Breast epithelium (tissue), 3 donors: Measurements from ENCODE around the gene IQCB1.

Experiments used
- POLR2A ChIP-seq: fragments of 450-650 bp; IDR thresholded peaks from one replicate; pipeline ENCODE4 v1.6.1; 2016; ENCODE audit warnings: antibody characterized with exemption, mild to moderate bottlenecking, moderate library complexity
- POLR2AphosphoS5 ChIP-seq, 3 donors: sonication (generic); formaldehyde crosslinking; IDR thresholded peaks; one replicate each; pipeline ENCODE4 v1.6.1; 2017; ENCODE audit warnings: antibody characterized with exemption in 3 of 3
- TF ChIP-seq, protein P1 (sequence below), 3 donors: fragments of 450-650 bp; IDR thresholded peaks; one replicate each; pipeline ENCODE4 v1.5.1; 2016 to 2017; ENCODE audit warnings: antibody characterized with exemption in 3 of 3, mild to moderate bottlenecking in 3 of 3, moderate library complexity in 3 of 3

DNA sequence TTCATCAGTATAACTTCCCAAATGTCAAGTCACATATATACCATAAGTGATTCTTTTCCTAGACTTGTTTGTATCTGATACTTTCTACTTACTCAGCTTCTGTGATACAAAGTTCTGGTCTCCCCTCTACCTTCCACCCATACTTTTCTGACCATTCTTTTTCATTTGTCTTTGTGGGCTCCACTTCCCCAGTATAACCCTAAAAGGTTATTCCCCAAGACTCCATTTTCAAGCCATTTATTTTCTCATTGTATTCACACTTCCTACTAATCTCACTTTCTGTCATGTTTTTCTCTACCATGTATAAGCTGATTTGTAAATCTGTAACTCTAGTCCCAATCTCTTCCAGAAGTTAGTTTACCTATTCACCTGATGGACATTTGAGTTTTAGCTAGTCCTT lies 34.0 kb downstream of the IQCB1 start:
- TF ChIP-seq, protein P1, sequence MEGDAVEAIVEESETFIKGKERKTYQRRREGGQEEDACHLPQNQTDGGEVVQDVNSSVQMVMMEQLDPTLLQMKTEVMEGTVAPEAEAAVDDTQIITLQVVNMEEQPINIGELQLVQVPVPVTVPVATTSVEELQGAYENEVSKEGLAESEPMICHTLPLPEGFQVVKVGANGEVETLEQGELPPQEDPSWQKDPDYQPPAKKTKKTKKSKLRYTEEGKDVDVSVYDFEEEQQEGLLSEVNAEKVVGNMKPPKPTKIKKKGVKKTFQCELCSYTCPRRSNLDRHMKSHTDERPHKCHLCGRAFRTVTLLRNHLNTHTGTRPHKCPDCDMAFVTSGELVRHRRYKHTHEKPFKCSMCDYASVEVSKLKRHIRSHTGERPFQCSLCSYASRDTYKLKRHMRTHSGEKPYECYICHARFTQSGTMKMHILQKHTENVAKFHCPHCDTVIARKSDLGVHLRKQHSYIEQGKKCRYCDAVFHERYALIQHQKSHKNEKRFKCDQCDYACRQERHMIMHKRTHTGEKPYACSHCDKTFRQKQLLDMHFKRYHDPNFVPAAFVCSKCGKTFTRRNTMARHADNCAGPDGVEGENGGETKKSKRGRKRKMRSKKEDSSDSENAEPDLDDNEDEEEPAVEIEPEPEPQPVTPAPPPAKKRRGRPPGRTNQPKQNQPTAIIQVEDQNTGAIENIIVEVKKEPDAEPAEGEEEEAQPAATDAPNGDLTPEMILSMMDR (IDR thresholded peaks at IDR 0.05), result no peak
- TF ChIP-seq POLR2AphosphoS5 (IDR thresholded peaks at IDR 0.05) (no peak), POLR2A (no peak)
